H1 (cell line): ENCODE results near the gene LPP.

Source experiments
- ATF2 ChIP-seq: IDR thresholded peaks from 2 replicates; pipeline ENCODE4 v1.6.1; 2012; ENCODE audit warnings: low read length, inconsistent platforms
- ATF3 ChIP-seq: IDR thresholded peaks from 2 replicates; pipeline ENCODE4 v1.6.1; 2011; ENCODE audit warnings: low read depth, mild to moderate bottlenecking, low read length; ENCODE audit not compliant: insufficient read depth
- CTCF ChIP-seq, 3 experiments: IDR thresholded peaks; 1 replicate in 2 of 3; 2 replicates in 1 of 3; pipeline versions ENCODE4 v1.5.1 to v1.6.1; 2011; ENCODE audit warnings: low read length in 3 of 3, mild to moderate bottlenecking in 3 of 3, inconsistent platforms in 2 of 3, low read depth in 1 of 3, moderate library complexity in 1 of 3; ENCODE audit not compliant: insufficient read depth in 1 of 3; ENCODE audit errors: control extremely low read depth in 1 of 3
- POLR2A ChIP-seq, 2 experiments: IDR thresholded peaks; 1 replicate in 1 of 2; 2 replicates in 1 of 2; pipeline ENCODE4 v1.6.1; 2011; ENCODE audit warnings: low read depth in 2 of 2, low read length in 2 of 2, mild to moderate bottlenecking in 2 of 2; ENCODE audit errors: control extremely low read depth in 1 of 2
- POLR2AphosphoS5 ChIP-seq: IDR thresholded peaks from 2 replicates; pipeline ENCODE4 v1.6.1; 2011; ENCODE audit warnings: low read depth, low read length
- RAD21 ChIP-seq, 2 experiments: IDR thresholded peaks in 1 of 2; conservative IDR thresholded peaks in 1 of 2; 2 replicates each; pipeline ENCODE4 v1.6.1; 2011; ENCODE audit warnings: low read depth in 2 of 2, low read length in 2 of 2, improper control_type of control experiment in 1 of 2, inconsistent platforms in 1 of 2, mild to moderate bottlenecking in 1 of 2, moderate library complexity in 1 of 2
- RFX5 ChIP-seq: IDR thresholded peaks from 2 replicates; pipeline ENCODE4 v1.6.1; 2011; ENCODE audit warnings: low read depth, low read length, improper control_type of control experiment, borderline replicate concordance
- RNF2 ChIP-seq: fragments of 200-900, 300-1000 bp; sonication (generic); IDR thresholded peaks from 2 replicates; pipeline ENCODE4 v1.7.1; 2016; ENCODE audit warnings: borderline replicate concordance, low read depth, mild to moderate bottlenecking, antibody characterized with exemption, low read length; ENCODE audit not compliant: poor library complexity, severe bottlenecking; ENCODE audit errors: missing control alignments
- TCF12 ChIP-seq: IDR thresholded peaks from 2 replicates; pipeline ENCODE4 v1.6.1; 2011; ENCODE audit warnings: low read depth, mild to moderate bottlenecking, low read length

- no peak for TF ChIP-seq TCF12
- TF ChIP-seq ATF2 = no peak
- TF ChIP-seq POLR2AphosphoS5 = no peak
- TF ChIP-seq POLR2A (IDR thresholded peaks at IDR 0.05; ENCODE audit: control extremely low read depth in 1 of 2, low read depth in 2 of 2, low read length in 2 of 2) = no peak
- TF ChIP-seq ATF3 = no peak
- TF ChIP-seq CTCF (IDR thresholded peaks at IDR 0.05; ENCODE audit: control extremely low read depth in 1 of 3, insufficient read depth in 1 of 3, low read depth in 1 of 3, low read length in 3 of 3) = no peak
- TF ChIP-seq RNF2 = no peak
- TF ChIP-seq RAD21 (IDR thresholded peaks at IDR 0.05 in 1 of 2, conservative IDR thresholded peaks at IDR 0.05 in 1 of 2; ENCODE audit: low read depth in 2 of 2, low read length in 2 of 2) = no peak
- TF ChIP-seq RFX5 = no peak
Observed at GRCh38 chr3:188214442-188214841, 60.5 kb downstream of the LPP start.
